ENCODE data around the gene CLCNKA. TPM values are rescaled to one million over a fixed set of nuclear protein-coding genes. Genes with fewer than 3 reads are reported as not detected.

Gene CLCNKA
- polyA plus RNA-seq, 1 donor (not counting 4 experiments of a cell fraction or from before 2014, with no cell fraction given), result not detected

GRCh38 chr1:16029288-16029687 is 7.5 kb downstream of the CLCNKA start:
- H4K20me1 ChIP-seq (ENCODE audit: control insufficient read depth, extremely low read depth, insufficient read depth, low read length), result no peaks in the 10 kb centered on the region
- no peak for FAIRE-seq
- H3K4me2 ChIP-seq (ENCODE audit: control insufficient read depth, extremely low read depth, insufficient read depth, low read depth, low read length), result no peak overlapping the region
- no peak for TF ChIP-seq EZH2 (IDR thresholded peaks at IDR 0.05; ENCODE audit: low read length)
- TF ChIP-seq, protein P1, sequence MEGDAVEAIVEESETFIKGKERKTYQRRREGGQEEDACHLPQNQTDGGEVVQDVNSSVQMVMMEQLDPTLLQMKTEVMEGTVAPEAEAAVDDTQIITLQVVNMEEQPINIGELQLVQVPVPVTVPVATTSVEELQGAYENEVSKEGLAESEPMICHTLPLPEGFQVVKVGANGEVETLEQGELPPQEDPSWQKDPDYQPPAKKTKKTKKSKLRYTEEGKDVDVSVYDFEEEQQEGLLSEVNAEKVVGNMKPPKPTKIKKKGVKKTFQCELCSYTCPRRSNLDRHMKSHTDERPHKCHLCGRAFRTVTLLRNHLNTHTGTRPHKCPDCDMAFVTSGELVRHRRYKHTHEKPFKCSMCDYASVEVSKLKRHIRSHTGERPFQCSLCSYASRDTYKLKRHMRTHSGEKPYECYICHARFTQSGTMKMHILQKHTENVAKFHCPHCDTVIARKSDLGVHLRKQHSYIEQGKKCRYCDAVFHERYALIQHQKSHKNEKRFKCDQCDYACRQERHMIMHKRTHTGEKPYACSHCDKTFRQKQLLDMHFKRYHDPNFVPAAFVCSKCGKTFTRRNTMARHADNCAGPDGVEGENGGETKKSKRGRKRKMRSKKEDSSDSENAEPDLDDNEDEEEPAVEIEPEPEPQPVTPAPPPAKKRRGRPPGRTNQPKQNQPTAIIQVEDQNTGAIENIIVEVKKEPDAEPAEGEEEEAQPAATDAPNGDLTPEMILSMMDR (optimal IDR thresholded peaks at IDR 0.05 in 1 of 3, IDR thresholded peaks at IDR 0.05 in 1 of 3, conservative IDR thresholded peaks at IDR 0.05 in 1 of 3; ENCODE audit: extremely low read depth in 1 of 3, insufficient read depth in 2 of 3, low read length in 3 of 3), result no peak
- dilution Hi-C loops (cut with MboI; ENCODE audit: extremely low pct_ligation_motif_present, low sequenced_read_pairs), result no loop called here
- H3K36me3 ChIP-seq (ENCODE audit: control insufficient read depth in 2 of 2, extremely low read depth in 1 of 2, insufficient read depth in 2 of 2, low read length in 2 of 2), result no peaks in the 10 kb centered on the region
- peaks cover 12% of the 10 kb centered on the region for H3K27me3 ChIP-seq (ENCODE audit: control insufficient read depth, extremely low read depth, insufficient read depth, low read length)
- no peak overlapping the region for H3K4me3 ChIP-seq (ENCODE audit: control insufficient read depth in 2 of 3, extremely low read depth in 1 of 3, insufficient read depth in 2 of 3, low read depth in 1 of 3, low read length in 3 of 3)
- H2AFZ ChIP-seq (ENCODE audit: control insufficient read depth, low read length), result no peak overlapping the region
- H3K27ac ChIP-seq (ENCODE audit: control insufficient read depth, insufficient read depth, low read length), result no peak overlapping the region
- H3K9me1 ChIP-seq (ENCODE audit: control insufficient read depth, extremely low read depth, insufficient read depth, low read length), result no peaks in the 10 kb centered on the region
- H3K9ac ChIP-seq (ENCODE audit: control insufficient read depth, extremely low read depth, insufficient read depth, low read length), result no peak overlapping the region
- no peaks in the 10 kb centered on the region for H3K4me1 ChIP-seq (ENCODE audit: control insufficient read depth, extremely low read depth, insufficient read depth, low read length)
- no peaks in the 10 kb centered on the region for H3K9me3 ChIP-seq (ENCODE audit: control insufficient read depth, low read depth, low read length)
- no peaks in the 10 kb centered on the region for H3K79me2 ChIP-seq (ENCODE audit: control insufficient read depth, insufficient read depth, low read length)
- no peak for DNase-seq (ENCODE audit: low read depth, low spot score)

GRCh38 chr1:16031551-16031950 is 9.7 kb downstream of the CLCNKA start:
- no peaks in the 10 kb centered on the region for H3K9me3 ChIP-seq (ENCODE audit: control insufficient read depth, low read depth, low read length)
- DNase-seq (ENCODE audit: low read depth, low spot score) (no peak), FAIRE-seq (no peak)
- dilution Hi-C loops (cut with MboI; ENCODE audit: extremely low pct_ligation_motif_present, low sequenced_read_pairs), result no loop called here
- no peak overlapping the region for H3K9ac ChIP-seq (ENCODE audit: control insufficient read depth, extremely low read depth, insufficient read depth, low read length)
- H2AFZ ChIP-seq (ENCODE audit: control insufficient read depth, low read length), result no peak overlapping the region
- no peaks in the 10 kb centered on the region for H3K4me1 ChIP-seq (ENCODE audit: control insufficient read depth, extremely low read depth, insufficient read depth, low read length)
- no peaks in the 10 kb centered on the region for H3K9me1 ChIP-seq (ENCODE audit: control insufficient read depth, extremely low read depth, insufficient read depth, low read length)
- no peak overlapping the region for H3K4me2 ChIP-seq (ENCODE audit: control insufficient read depth, extremely low read depth, insufficient read depth, low read depth, low read length)
- H3K4me3 ChIP-seq (ENCODE audit: control insufficient read depth in 2 of 3, extremely low read depth in 1 of 3, insufficient read depth in 2 of 3, low read depth in 1 of 3, low read length in 3 of 3), result no peak overlapping the region
- H3K79me2 ChIP-seq (ENCODE audit: control insufficient read depth, insufficient read depth, low read length), result no peaks in the 10 kb centered on the region
- TF ChIP-seq, protein P1 (optimal IDR thresholded peaks at IDR 0.05 in 1 of 3, IDR thresholded peaks at IDR 0.05 in 1 of 3, conservative IDR thresholded peaks at IDR 0.05 in 1 of 3; ENCODE audit: extremely low read depth in 1 of 3, insufficient read depth in 2 of 3, low read length in 3 of 3), result no peak
- TF ChIP-seq EZH2 (IDR thresholded peaks at IDR 0.05; ENCODE audit: low read length), result no peak
- no peaks in the 10 kb centered on the region for H4K20me1 ChIP-seq (ENCODE audit: control insufficient read depth, extremely low read depth, insufficient read depth, low read length)
- H3K27me3 ChIP-seq (ENCODE audit: control insufficient read depth, extremely low read depth, insufficient read depth, low read length), result peaks cover 6% of the 10 kb centered on the region
- H3K27ac ChIP-seq (ENCODE audit: control insufficient read depth, insufficient read depth, low read length), result no peak overlapping the region
- H3K36me3 ChIP-seq (ENCODE audit: control insufficient read depth in 2 of 2, extremely low read depth in 1 of 2, insufficient read depth in 2 of 2, low read length in 2 of 2), result no peaks in the 10 kb centered on the region
